ENCODE results near the gene COP1.

Gene COP1

DNA sequence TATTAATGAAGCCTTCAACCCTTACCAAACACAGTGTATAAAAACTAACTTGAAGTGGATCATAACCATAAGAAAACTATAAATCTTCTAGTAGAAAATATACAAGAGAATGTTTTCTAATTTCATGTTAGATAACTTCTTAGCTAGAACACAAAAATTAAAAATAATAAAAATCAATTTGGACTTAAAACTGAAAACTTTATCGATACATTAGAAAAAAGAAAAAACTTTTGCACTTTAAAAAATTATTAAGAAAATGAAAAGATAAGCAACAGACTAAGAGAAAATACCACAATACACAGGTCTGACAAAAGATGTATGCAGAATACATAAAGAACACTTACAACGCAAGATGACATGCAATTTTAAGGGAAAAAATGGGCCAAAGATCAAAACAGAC, 8.7 kb downstream of the COP1 start:
- DNase-seq = no peak

DNA sequence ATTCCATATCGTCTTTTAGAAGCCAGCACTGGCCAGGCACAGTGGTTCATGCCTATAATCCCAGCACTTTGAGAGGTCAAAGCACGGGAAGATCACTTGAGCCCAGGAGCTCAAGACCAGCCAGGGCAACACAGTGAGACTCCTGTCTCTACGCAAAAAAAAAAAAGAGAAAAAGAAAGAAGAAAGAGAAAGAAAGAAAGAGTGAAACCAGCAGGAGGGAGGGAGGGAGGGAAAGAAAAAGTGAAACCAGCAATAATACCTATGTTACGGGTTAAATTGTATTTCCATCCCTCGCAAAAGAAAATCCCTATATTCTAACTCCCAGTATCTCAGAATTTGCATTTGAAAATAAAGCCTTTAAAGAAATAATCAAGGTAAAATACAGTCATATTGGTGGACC, 10.4 kb downstream of the COP1 start:
- DNase-seq = no peak

DNA sequence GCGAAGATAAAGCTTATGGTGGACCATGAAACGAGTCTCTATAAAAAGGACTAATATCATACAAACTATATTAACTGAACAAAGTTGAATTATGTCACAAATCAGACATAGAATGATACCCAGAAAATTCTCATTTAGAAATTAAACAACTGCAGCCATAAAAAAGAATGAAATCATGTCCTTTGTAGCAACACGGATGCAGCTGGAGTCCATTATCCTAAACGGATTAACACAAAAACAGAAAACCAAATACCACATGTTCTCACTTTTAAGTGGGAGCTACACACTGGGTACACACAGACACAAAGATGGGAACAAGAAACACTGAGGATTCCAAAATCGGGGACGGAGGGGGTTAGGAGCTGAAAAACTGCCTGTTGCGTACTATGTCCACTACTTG, 11.5 kb downstream of the COP1 start:
- DNase-seq = no peak

DNA sequence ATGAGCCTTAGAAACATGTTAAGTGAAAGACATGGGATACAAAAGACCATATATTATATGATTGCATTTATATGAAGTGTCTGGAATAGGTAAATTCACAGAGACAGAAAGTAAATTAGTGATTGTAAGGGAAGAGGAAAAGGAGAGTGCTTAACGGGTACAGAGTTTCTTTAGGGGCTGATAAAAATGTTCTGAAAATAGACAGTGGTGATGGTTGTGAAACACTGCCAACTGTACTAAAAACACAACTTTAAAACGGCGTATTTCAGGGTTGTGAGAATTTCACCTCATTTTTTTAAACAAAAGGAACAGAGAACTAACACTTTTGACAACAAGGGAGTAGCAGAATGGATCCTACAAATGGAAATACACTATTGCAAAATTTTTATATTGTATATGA, 13.4 kb downstream of the COP1 start:
- no peak for DNase-seq

DNA sequence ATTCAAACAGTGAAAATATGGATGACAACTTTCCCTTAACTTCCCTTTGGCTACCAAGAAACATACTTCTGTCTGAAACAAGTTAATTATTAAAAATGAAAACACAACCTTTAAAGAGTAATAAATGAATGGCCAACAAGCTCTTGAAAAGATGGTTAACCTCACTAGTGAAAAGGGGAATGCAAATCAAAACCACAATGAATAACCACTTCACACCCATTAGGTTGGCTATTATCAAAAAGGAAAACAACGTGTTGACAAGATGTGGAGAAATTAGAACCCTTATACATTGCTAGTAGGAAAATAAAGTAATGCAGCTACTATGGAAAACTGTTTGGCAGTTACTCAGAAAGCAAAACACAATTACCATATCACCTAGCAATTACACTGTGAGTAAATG, 14.1 kb downstream of the COP1 start:
- DNase-seq = no peak

DNA sequence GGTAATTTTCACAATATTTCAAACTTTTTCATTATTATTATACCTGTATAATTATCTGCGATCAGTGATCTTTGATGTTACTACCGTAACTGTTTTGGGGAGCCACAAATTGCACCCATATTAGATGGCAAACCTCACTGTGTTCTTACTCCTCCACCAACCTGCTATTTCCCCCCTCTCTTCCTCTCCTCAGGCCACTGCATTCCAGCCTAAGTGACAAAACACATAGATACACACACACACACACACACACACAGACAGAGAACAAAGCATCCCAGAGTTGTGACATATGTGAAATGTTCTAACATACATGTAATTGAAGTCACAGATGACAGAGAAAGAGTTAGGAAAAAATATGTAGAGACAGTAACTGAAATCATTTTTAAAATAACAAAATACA, 18.5 kb downstream of the COP1 start:
- no peak for DNase-seq

DNA sequence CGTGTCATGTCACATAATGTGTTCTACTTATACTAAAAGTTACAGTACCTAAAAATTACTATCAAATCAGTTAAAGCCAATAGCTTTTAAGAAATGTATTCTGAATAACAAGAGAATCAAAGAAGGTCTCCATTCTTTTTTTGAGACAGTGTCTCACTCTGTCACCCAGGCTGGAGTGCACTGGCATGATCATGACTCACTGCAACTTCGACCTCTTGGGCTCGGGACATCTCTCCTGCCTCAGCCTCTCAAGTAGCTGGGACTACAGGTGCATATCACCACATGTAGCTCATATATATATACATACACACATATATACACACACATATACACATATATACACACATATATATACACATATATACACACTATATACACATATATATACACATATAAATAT, 20.1 kb downstream of the COP1 start:
- no peak for DNase-seq

DNA sequence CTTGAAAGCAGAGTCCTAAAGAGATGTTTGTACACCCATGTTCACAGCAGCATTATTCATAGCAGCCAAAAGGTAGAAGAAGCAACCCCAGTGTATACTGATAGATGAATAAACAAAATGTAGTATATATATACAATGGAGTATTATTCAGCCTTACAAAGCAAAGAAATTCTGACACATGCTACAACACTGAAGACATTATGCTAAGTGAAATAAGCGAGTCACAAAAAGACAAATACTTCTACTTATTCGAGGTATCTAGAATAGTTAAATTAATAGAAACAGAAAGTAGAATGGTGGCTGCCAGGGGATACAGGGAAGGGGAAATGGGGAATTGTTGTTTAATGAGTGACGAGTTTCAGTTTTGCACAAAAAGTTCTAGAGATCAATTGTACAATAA, 23.5 kb downstream of the COP1 start:
- DNase-seq = no peak

DNA sequence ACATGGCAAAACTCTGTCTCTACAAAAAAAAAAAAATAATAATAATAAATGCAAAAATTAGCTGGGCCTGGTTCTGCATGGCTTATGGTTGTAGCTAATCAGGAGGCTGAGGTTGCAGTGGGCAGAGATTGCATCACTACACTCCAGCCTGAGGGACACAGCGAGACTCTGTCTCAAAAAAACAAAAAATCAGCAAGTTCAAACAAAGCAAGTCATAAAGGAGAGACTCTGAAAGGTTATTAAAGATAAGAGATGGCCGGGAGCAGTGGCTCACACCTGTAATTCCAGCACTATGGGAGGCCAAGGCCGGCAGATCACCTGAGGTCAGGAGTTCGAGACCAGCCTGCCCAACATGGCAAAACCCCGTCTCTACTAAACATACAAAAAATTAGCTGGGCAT, 28.8 kb downstream of the COP1 start:
- no peak for DNase-seq

DNA sequence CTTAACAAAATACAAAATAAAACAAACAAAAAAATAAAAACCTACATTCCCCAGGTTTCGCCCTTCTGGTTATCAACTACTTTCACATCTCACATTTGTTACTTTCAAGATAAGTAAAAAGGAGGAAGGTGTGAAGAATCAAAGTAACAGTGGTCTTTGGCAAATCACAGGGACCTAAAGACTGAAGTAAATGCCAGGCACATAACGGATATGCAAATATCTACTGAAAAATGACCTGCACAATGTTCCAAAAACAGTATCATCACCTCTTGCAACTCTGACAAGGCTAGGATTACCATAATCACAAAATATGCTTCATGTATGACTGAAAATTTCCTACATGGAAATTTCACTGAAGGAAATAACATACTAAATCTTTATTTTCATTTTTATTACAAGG, 29.3 kb downstream of the COP1 start:
- no peak for DNase-seq

DNA sequence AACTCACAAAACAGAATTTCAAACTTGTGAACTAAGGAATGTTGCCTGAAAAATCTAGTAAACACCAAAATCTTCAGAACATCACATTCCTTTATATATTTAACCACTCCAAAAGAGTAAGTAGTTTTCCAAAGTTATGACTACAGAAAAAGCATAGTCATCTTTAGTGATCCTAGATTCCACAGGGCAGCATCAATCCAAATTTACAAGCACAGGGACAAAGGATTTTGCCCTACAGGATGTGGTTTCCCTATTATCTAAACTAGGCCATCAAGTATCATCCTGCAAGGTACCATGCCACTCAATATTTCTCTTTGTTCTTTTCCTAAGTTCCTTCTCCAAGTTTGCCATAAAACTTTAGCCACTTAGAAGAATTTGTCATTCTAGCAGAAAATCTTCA, 33.0 kb downstream of the COP1 start:
- DNase-seq = no peak

DNA sequence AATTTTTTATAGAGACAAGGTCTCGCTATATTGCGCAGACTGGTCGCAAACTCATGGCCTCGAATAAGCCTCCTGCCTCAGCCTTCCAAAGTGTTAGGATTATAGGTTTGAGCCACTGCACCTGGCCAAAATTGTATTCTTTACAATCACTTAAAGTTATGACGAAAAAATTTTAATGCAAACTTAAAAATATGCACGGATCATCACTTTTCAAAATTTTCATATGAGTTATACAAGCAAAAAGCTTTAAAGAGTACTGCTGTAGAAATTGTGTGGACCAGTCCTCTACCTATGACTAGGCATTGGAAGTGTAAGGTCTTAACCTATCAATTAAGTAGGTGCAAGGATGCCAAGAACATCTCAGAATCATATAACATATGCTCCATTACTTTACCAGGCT, 34.9 kb downstream of the COP1 start:
- no peak for DNase-seq

DNA sequence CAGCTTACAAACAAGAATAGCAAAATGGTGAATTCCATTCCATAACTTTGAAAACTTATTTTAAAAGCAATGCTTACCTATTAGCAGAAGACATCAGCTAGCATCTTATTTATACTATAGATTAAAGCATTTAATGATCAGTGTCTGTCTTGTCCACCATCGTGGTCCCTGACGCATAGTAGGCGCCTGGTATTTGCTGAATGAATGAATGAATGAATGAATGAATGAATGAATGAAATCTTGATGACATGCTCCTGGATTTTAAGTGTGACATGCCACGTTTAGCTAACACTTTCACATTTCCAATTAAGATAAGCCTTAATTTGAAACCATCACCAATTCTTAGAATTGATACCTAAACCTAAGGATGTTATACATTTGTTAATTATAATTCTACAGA, 39.9 kb downstream of the COP1 start:
- no peak for DNase-seq

DNA sequence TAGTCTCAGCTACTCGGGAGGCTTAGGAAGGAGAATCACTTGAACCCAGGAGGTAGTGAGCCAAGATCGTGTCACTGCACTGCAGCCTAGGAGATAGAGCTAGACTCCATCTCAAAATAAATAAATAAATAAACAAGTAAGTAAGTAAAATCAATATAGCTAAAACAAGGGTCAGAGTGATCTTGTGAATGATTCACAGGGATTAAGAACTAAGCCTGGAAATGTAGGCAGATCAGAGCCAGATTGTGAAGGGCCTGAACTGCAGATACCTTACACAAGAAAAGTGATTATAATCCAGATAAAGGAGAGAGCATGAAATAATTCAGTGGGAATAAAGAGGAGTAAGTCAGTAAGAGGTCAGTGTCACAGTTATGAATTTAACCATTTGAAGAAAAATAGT, 41.5 kb downstream of the COP1 start:
- DNase-seq = no peak

DNA sequence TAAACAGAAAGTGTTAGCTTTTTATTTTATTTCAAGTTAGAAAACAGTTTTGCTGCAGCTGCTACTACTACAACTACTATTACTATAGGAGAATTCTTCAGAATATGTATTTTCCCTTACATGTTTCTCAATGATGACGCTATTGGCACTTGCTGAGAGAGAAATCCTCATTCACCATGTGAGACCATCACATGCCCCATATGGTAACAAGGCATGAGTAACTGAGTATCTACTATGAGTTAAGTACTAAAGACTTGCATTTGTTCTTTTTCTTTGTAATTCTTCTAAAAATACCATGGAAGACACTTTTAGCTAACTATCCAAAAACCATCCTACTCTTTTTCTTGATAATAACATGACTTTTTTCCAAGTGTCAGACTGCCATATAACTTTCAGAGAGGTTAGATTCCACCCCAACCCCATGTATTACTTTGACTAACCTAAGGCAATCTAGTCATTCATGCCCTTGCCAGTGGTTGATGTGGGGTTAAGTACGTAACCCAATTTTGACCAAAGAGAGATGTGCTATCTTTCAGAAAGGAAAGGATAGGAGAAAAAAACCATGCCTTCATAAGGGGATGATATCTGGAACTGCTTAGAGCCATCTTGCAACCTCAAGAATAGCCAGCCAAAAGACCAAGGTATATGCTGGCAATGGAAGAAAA, 42.9 kb downstream of the COP1 start:
- DNase-seq = no peak

DNA sequence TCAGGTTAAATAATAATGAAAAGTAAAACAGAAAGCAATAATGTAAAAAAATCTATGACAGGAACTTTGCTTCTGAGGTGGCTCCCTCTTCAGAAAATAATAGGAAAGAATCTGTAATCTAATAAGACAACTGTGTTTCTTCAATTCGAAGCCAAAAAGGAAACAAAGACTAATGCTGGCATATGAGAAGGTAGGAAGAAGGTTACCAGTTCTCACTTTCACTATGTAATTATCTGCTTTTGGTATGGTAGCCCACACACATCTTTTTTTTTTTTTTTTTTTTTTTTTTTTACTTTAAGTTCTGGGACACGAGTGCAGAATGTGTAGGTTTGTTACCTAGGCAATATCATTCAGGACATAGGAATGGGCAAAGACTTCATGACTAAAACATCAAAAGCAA, 47.1 kb downstream of the COP1 start:
- DNase-seq = no peak

DNA sequence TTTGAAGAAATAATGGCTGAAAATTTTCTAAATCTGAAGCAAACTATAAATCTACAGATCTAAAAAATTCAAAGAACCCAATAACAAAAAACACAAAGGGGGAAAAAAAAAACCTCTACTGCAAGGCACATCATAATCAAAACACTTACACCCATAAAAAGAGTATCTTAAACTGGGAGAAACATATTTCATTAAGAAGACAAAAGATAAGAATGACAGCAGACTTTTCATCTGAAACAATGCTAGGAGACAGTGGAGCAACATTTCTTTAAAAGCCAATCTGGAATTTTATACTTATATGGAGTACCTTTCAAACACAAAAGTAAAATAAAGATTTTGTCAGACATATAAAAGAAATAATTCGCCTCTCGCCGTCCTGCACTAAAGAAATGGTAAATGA, 49.1 kb downstream of the COP1 start:
- DNase-seq = no peak

DNA sequence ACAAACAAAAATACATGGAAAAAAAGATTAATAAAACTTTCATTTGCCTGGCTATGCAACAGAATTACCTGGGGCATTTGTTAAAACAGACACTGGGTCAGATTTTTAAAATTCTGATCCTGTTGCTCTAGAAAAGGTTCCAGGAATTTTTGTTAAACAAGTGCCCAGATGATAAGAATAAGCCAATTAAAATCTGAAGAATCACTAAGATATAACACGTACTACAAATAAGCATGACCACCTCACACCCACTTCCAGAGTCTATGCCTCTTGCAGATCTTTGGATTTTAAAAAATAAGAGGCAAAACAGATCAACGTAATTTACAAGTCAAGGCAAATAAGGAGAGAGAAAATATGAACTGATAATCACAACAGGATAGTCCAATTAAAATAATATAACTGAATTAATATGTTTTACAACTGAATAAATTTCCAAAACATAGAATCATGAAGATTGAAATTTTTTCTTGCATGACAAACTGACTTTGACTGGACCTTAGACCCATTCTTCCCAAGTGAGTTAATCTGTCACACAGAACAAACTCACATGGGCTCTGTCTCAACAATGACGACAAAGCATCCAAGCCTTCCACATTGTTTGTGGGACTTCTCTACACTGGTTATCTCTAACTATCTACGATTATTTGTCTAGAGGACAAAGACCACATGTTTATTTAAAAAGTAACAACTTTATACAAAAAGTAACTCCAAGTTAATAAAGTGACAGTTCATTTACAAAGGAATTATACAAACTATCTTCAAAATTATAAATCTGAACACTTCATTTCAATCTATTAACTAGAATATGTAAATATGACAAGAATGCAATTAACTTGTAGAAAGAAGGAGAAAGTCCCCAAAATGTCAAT, 56.9 kb downstream of the COP1 start:
- no peak for DNase-seq

DNA sequence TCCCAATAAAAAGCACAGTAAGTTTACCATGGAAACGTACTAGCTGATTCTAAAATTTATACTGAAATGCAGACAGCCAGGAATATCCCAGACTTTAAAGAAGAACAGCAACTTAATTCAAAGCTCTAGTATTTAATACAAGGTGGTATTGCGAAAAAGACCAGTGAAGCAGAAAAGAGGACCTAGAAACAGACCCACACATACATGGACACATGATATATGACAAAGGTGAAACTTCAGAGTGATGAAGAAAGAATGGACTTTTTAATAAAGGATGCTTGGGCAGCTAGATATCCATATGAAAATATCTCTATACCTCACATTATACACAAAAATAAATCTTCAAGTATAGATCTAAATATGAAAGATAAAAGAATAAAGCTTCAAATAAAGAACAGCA, 62.6 kb downstream of the COP1 start:
- DNase-seq = no peak

DNA sequence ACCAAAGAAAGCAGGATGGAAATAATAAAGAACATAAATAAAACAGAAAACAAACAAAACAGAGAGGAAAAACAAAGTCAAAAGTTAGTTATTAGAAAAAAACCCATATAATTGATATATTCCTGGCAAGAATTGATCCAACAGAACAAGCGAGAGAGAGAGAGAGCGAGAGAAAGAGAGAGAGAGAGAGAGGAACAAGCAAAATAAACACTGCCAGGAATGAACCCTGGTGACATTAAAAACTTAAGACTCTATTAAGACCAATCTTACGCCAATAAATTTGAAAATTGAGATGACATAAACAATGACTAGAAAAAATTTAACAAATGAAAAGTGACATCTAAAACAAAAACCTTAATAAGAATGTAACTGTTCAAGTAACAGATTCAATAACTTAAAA, 64.1 kb downstream of the COP1 start:
- no peak for DNase-seq

DNA sequence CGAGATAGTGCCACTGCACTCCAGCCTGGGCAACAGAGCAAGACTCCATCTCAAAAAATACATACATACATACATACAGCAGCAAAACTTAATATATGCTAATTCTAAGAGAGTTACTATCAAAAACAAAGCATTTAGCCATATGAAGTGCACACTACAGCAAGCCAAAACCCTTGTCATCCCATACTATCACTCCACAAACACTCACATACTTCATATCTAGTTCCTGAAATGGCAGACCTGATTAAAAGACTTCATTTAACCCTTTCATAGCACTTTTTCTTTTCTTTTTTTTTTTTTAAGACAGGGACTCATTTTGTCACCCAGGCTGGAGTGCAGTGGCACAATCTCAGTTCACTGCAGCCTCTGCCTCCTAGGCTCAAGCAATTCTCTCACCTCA, 65.6 kb downstream of the COP1 start:
- DNase-seq = no peak

DNA sequence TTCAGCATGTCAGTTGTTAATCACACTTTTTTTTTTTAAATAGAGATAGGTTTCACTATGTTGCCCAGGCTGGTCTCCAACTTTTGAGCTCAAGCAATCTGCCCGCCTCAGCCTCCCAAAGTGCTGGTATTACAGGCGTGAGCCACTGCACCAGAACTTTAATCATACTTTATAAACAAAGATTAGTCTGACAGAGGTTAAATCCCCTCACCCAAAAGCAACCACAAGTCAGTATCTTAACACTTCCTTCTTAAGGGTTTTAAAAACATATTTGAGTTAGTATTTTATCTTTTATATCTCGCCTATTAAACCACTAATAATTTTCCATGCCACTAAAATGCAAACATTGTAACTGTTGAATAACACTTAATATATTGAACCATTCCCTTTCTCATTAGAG, 70.2 kb downstream of the COP1 start:
- DNase-seq = no peak

DNA sequence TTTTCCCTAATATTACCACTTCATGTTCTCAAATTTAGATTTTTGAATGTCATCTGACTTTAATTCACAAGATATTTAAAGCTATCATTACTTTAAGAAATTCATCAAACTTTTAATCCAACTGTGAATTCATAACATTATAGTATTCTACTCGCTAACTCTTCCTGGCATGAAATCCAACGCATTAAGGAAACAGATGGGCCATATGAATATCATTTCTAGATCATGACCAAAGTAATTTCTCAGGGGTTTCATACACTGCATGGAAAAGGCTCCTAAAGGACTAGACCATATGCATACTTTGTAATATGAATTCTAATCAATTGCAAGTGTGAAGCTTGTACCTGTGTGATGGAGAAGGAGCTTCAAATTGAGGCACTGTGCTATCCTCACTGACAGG, 72.4 kb downstream of the COP1 start:
- DNase-seq = no peak

DNA sequence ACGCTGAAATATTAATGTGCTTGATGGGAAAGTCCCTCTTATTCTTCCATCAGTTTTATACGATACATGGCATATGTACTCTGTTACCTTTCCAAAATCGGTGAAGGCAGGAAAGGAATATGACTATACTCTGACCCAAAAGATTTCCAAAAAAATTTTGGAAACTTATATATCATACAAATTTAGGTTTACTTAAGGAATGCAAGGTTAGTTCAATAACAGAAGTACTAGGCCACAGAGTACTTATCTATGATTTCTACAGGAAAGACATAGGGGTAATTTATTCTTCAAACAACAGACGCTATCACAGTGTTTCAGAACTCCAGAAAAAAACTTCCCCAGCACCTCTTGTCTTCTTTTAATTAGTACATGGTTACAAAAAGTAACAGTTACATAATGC, 84.8 kb downstream of the COP1 start:
- no peak for DNase-seq

DNA sequence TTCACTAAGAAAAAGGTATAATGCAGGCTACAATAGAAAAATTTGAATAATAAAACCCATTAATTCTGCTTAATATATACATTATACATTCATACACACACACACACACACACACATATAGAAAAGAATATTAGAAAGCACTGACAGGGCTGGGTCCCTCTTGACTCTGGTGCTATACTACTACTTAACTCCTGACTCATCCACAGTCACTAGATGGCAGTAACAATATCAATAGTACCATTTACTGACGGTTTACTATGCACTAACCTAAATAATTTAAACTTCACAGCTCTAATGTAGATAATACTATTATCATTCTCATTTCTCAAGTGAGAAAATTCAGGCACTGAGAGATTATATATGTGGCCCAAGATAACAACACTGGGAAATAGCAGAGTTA, 87.5 kb downstream of the COP1 start:
- DNase-seq = no peak

Measured in NCI-H1417 treated with DMSO at 0.1 percent for 48 hours (cell line).